Measurements from ENCODE around the gene POLH. TPM values are rescaled to one million over a fixed set of nuclear protein-coding genes. Genes with fewer than 3 reads are reported as not detected.
"Not testable (repeated sequence)": the region's sequence is repeated elsewhere in the genome, so short reads cannot be mapped to it uniquely, and the experiment has no call there.

Gene POLH
- total RNA-seq, result 1 to 10 TPM; 5.5 to 6.2 TPM

DNA sequence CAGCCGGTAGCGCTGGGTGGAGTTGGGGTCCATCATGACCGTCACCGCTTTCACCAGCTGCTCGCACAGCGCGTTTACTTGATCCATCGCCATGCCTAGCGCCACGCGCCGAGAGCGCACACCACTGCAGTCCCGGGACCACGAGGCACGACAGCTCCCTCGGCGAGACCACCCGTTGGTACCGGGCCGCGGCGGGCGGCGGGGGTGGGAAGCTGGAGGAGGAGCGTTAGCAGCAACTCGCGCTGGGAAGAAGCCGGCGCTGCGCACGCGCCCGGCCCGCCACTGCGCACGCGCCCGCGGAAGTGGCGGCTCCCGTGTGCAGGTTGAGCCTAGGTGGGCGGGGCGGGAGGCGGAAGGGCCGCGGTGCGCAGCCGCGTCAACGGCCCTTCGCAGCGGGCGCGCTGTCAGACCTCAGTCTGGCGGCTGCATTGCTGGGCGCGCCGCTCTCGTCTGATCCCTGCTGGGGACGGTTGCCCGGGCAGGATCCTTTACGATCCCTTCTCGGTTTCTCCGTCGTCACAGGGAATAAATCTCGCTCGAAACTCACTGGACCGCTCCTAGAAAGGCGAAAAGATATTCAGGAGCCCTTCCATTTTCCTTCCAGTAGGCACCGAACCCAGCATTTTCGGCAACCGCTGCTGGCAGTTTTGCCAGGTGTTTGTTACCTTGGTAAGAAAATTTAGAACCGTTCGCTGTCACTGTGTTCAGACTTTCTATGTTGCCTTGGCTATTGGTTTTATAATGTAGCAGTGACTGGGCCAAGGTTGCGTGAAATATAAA, at the start of gene POLH, which contains the start of gene XPO5:
Gene POLH (plus strand): TSS at position 414 of the 780 bp plus-strand sequence. CDS start 6,135 bp downstream, outside the sequence.
Gene XPO5 (minus strand): TSS at position 267 of the 780 bp plus-strand sequence. CDS start 174 bp downstream, at position 93.
- H3K36me3 ChIP-seq, result peaks cover 7% of the 10 kb centered on the region
- no peaks in the 10 kb centered on the region for H3K9me3 ChIP-seq
- TF ChIP-seq, protein P1, sequence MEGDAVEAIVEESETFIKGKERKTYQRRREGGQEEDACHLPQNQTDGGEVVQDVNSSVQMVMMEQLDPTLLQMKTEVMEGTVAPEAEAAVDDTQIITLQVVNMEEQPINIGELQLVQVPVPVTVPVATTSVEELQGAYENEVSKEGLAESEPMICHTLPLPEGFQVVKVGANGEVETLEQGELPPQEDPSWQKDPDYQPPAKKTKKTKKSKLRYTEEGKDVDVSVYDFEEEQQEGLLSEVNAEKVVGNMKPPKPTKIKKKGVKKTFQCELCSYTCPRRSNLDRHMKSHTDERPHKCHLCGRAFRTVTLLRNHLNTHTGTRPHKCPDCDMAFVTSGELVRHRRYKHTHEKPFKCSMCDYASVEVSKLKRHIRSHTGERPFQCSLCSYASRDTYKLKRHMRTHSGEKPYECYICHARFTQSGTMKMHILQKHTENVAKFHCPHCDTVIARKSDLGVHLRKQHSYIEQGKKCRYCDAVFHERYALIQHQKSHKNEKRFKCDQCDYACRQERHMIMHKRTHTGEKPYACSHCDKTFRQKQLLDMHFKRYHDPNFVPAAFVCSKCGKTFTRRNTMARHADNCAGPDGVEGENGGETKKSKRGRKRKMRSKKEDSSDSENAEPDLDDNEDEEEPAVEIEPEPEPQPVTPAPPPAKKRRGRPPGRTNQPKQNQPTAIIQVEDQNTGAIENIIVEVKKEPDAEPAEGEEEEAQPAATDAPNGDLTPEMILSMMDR (IDR thresholded peaks at IDR 0.05), result no peak
- H3K27ac ChIP-seq, result peak within 1 kb of the TSS; percentile 81 to 86
- peaks cover 0 to 31% of the 10 kb centered on the region in 2 donors for H3K4me1 ChIP-seq
- no peaks in the 10 kb centered on the region for H3K27me3 ChIP-seq
- DNase-seq (ENCODE audit: low spot score), result peak; percentile 89
- peak within 1 kb of the TSS; percentile 83 to 93 for H3K4me3 ChIP-seq

DNA sequence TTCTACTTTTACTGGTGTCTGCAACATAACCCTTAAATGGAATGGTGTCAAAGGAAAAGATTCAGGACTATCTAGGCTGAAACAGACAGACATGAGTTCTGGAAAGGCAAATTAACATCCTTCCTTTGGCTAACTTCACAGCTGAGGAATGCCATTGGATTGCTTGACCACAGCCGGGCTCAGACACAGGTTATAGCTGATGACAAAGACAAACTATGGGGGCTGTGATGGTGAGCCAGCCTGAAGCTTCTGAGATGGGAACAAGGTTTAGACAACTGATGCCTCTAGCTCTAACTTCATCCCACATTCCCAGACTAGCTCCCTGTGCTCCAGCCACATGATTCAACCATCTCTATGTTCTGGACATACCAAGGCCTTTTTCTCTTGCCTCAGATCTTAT, 43.8 kb upstream of the POLH start:
- TF ChIP-seq, protein P1 (IDR thresholded peaks at IDR 0.05), result no peak
- H3K4me3 ChIP-seq, result no peak overlapping the region
- H3K36me3 ChIP-seq, result peaks cover 58% of the 10 kb centered on the region

DNA sequence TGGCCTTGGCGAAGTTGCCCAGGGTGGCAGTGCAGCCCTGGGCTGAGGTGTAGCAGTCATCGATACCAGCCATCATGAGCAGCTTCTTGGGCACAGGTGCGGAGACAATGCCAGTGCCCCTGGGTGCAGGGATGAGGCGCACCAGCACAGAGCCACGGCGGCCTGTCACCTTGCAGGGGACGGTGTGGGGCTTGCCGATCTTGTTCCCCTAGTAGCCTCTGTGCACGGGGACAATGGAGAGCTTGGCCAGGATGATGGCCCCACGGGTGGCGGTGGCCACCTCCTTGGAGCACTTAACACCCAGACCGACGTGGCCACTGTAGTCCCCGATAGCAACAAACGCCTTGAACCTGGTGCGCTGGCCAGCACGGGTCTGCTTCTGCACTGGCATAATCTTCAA, 37.0 kb upstream of the POLH start:
- not testable (repeated sequence) for H3K4me3 ChIP-seq; H3K27me3 ChIP-seq; H3K9me3 ChIP-seq; DNase-seq (ENCODE audit: low spot score); H3K4me1 ChIP-seq; H3K27ac ChIP-seq
- peaks cover 32% of the 10 kb centered on the region for H3K36me3 ChIP-seq

More for the DNA sequence above, 43.8 kb upstream of the POLH start:
- no peaks in the 10 kb centered on the region for H3K27me3 ChIP-seq
- H3K9me3 ChIP-seq, result no peaks in the 10 kb centered on the region
- no peaks in the 10 kb centered on the region for H3K4me1 ChIP-seq
- H3K27ac ChIP-seq, result no peak overlapping the region
- DNase-seq (ENCODE audit: low spot score), result no peak

DNA sequence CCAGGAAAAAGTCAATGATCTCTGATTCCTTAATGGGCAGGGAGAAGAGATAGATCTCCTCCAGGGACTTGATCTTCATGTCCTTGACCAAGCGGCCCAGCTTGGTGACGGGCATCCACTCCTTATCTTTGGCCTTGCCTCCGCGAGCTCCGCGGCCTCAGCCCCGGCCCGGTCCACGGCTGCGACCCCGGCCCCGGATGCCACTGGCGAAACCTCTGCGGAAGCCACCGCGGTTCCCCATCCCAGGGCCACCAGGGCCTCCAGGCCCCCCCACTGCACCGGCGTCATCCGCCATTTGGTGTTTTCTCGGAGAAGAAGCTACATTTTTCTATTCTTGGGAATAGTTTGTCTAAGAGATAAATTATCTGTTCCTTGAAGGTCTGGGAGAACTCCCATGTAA, 36.6 kb upstream of the POLH start:
- not testable (repeated sequence) for H3K4me3 ChIP-seq; H3K27me3 ChIP-seq; H3K27ac ChIP-seq; DNase-seq (ENCODE audit: low spot score); H3K9me3 ChIP-seq; H3K4me1 ChIP-seq
- H3K36me3 ChIP-seq, result peaks cover 35% of the 10 kb centered on the region

DNA sequence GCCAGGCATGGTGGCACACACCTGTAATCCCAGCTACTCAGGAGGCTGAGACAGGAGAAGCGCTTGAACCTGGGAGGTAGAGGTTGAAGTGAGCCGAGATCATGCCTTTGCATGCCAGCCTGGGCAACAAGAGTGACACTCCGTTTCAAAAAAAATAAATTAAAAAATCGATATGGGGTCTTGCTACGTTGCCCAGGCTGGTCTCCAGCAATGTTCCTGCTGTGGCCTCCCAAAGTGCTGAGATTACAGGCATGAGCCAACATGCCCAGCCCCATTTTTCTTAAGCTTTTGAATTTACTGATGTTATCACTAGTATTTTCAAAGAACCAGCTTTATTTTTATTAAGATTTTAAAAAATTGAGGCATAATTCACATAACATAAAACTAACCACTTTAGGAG, 35.5 kb upstream of the POLH start:
- H3K36me3 ChIP-seq, result peaks cover 46% of the 10 kb centered on the region
- no peaks in the 10 kb centered on the region for H3K9me3 ChIP-seq
- no peaks in the 10 kb centered on the region for H3K27me3 ChIP-seq
- no peaks in the 10 kb centered on the region for H3K4me1 ChIP-seq
- no peak overlapping the region for H3K4me3 ChIP-seq
- TF ChIP-seq, protein P1 (IDR thresholded peaks at IDR 0.05), result no peak
- H3K27ac ChIP-seq, result no peak overlapping the region
- DNase-seq (ENCODE audit: low spot score), result no peak

DNA sequence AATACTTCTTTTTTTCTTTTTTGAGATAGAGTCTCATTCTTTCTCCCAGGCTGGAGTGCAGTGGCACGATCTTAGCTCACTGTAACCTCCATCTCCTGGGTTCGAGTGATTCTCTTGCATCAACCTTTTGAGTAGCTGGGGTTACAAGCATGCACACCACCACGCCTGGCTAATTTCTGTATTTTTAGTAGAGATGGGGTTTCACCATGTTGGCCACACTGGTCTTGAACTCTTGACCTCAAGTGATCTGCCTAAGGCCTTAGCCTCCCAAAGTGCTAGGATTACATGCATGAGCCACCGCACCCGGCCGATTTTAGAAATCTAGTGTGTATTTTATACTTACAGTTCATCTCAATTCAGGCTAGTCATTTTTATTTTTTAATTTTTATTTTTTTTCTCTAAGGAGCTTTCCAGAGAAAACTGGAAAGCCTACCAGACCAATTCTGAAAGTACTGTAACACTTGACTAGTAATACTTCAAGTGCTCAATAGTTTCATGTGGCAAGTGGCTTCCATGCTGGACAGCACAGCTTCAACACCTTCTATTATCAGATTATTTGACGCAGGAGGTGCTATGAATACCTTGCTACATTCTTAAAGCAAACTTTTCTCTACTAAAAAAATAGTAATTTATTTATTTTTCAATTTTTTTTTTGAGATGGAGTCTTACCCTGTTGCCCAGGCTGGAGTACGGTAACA, 34.1 kb upstream of the POLH start:
- Histone ChIP-seq H3K4me3 (no peak overlapping the region), H3K9me3 (no peaks in the 10 kb centered on the region), H3K27me3 (no peaks in the 10 kb centered on the region), H3K27ac (no peak overlapping the region), H3K36me3 (peaks cover 54% of the 10 kb centered on the region), H3K4me1 (no peaks in the 10 kb centered on the region)
- TF ChIP-seq, protein P1 (IDR thresholded peaks at IDR 0.05), result no peak
- DNase-seq (ENCODE audit: low spot score), result no peak
